Stimulated activated CD8-positive, alpha-beta memory T cell treated with anti-CD3 and anti-CD28 coated beads, Interleukin-4, amount 100 ng/mL, for 24 hours (primary cell): ENCODE measurements around the gene NDUFAF8.

Source experiments
- DNase-seq: peaks from one replicate; pipeline ENCODE4 v3.0.0-alpha.2; 2020; ENCODE audit warnings: low read depth

NDUFAF8 gene

GRCh38 chr17:81240761-81241160 lies 1.6 kb downstream of the NDUFAF8 start:
- DNase-seq: no peak

DNA sequence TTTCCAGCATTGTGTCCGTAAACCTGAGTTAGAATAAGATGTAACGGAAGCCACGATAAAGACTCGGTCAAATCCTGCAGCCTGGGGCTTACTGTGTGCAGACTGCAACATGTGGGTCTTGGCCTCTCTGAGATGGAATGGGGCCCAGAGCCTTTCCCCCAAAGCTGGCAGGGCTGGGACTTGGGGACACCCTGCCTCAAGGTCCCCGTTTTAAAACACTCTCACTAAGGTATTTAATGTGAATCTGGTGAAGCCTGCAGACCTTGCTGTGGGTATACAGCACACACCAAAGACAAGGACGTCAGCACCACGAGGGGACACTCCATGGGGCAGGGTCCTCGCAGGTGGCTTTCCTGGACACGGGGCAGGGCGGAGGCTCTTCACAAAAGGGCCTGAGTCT lies 2.1 kb downstream of the NDUFAF8 start:
- DNase-seq: no peak

- peak; percentile 61 for DNase-seq
These were observed 2.7 kb downstream of the NDUFAF8 start for GRCh38 chr17:81241648-81242420.

DNA sequence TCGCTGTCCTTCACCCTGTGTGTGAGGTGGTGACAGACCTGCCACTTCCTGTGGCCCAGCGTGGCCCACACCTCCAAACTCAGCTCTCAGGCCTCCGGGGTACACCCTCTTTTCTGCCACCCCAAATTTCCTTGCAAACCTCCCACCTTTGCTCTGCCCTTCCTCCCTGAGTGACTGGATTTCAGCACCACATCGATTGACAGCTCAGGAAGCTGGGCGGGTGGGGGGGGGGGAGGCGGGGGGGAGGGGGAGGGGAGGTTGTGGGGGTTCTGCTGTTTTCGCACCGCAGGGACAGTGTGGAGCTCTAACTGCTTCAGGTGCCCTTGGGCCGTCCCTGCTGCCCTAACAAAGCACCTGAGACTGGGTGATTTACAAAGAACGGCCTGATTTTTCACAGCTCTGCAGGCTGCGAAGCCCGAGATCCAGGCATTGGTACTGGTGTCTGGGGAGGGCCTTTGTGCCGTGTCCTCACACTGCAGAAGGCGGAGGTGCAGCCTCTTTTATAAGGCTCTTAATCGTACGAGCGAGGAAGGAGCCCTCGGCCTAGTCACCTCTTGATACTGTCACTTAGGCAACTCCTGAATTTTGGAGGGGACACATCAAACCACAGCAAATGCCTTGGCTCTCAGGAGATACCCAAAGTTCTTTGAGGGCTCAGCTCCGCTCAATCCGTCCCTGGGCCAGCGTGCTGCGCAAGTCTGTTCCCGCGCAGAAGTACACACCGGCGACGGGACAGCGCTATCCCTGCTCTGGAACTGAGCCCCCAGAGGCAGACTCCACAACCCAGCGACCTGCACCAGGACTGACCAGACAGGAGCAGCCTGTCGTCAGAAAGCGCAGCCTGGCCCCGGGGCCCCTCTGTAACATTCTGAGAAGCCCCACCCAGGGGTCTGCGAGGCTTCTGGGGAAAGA lies 3.6 kb downstream of the NDUFAF8 start:
- no peak for DNase-seq

- no peak for DNase-seq
These were observed 4.2 kb downstream of the NDUFAF8 start for GRCh38 chr17:81243333-81243664.

- no peak for DNase-seq
These were observed 5.4 kb downstream of the NDUFAF8 start for GRCh38 chr17:81244358-81245023.

DNA sequence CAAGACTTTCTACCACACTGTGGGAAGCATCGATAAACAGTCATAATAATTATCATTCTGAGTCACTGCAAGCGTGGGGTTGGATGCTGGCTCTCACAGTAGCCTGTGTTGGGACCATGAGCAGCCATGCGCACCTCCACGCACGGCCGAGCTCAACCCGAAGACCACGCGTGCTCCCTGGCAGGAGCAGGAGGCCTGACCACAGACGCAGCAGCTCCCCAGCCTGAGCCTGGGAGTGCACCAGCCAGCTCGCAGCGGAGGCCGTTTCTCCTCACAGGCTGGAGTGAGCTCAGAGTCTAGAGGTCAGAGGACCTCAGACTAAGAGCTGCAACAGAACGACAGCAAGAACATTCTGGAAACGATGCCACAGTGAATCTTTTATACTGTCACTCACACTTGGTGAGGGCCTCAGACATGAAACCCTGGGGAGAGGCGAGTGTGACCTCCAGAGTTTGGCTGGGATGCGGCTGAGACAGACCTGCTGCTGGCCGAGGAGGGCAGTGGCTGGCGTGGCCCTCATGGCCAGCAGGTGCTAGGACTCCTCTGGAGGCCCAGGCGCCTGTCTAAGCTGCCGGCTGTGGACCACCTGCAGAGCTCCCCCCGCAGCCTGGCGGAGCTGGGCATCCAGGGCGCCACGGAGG lies 6.0 kb downstream of the NDUFAF8 start:
- DNase-seq: no peak

DNA sequence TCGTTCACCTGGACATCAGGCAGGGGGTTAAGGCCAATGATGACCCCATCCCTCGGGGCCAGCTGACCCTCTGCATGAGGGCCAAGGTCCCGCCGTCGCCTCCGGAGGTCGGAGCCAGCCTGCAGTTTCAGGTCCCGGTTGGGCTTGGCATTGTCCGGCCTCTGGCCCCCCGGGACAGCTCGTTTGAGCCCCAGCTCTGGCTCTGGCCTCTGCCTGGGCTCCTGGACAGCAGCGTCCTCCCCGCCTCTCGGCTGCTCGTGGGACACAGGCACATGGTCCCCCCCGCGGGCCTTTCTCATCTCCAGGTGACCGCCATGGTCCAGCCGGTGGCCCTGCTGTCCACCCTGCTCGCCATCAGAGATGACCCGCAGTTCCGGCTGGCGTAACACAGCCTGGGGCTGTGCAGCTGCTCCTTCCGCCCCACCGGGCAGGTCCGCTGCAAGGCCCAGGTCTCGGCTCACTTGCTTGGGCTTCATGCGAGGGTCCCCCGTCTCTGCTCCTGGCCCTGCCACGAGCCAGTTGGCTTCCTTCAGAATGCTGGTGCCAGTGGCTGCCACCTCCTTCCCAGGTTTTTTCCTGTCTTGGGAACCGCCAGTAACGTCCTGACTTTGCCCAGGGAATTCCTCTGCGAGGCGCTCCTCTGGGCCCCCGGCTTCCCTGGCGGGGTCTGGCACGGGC lies 6.7 kb downstream of the NDUFAF8 start:
- DNase-seq: no peak

DNA sequence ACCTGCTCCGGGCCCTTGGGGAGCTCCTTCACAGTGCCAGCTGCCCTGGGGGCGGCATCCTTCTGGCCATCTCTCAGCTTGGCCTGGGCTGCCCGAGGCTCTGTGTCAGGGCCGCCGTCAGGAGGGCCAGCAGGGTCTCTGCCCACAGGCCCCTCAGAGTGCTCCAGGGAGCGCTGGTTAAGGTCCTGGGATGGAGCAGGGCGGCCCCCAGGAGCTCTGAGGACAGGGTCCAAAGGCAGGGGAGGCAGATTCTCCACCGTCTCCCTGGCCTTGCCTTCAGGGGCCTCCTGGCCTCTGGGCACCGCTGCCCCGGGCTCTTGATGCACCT lies 7.2 kb downstream of the NDUFAF8 start:
- DNase-seq: no peak

GRCh38 chr17:81246679-81247338 lies 7.7 kb downstream of the NDUFAF8 start:
- no peak for DNase-seq

DNA sequence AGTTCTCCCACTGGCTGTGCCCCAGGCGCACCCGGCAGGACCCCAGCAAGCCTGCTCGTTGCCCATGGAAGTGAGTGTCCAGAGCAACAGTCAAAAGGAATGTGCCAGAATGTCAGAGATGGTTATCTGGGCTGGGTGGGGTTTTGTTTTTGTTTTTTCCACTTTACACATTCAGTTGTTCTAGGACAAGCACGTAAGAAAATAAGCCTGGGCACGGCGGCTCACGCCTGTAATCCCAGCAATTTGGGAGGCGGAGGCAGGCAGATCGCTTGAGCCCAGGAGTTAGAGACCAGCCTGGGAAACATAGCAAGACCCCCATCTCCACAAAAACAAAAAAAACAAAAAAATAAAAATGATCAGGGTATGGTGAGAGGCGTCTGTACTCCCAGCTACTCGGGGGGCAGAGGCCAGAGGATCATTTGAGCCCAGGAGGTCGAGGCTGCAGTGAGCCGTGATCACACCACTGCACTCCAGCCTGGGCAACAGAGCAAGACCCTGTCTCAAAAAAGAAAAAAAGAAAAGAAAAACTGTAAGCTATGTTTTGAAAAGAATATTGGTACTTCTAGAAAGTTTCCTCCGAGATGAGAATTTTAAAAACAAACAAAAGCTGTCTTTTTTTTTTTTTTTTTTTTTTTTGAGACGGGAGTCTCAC lies 8.3 kb downstream of the NDUFAF8 start:
- DNase-seq: no peak

GRCh38 chr17:81248649-81249048 lies 9.5 kb downstream of the NDUFAF8 start:
- no peak for DNase-seq

DNA sequence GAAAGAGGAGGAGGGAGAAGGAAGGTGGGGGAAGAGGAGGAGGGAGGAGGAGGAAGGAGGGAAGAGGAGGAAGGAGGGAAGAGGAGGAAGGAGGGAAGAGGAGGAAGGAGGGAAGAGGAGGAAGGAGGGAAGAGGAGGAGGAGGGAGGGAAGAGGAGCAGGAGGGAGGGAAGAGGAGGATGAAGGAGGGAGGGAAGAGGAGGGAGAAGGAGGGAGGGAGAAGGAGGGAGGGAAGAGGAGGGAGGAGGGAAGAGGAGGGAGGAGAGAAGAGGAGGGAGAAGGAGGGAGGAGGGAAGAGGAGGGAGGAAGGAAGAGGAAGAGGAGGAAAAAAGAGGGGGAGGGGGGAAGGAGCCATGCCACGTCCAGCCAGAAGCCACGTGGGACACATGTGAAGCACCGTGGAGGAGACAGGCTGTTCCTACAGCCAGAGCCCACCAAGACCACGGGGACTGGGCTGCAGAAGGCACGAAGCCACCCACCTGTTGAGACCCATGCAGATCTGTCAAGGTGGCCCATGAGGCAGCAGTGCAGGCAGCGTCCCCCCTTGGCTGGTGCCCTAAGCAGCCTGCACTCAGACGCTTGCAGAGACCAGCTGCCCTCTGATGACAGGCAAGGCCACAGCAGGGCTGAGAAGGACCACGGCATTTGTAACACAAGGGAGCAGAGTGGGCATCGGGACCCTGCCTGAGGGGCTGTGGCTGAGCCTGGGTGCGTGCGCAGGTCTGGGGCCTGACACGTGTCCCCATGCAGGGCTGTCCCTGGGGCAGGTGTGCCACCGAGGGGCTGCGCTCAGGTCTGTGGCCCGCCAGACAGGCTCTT lies 10.3 kb downstream of the NDUFAF8 start:
- no peak for DNase-seq

DNA sequence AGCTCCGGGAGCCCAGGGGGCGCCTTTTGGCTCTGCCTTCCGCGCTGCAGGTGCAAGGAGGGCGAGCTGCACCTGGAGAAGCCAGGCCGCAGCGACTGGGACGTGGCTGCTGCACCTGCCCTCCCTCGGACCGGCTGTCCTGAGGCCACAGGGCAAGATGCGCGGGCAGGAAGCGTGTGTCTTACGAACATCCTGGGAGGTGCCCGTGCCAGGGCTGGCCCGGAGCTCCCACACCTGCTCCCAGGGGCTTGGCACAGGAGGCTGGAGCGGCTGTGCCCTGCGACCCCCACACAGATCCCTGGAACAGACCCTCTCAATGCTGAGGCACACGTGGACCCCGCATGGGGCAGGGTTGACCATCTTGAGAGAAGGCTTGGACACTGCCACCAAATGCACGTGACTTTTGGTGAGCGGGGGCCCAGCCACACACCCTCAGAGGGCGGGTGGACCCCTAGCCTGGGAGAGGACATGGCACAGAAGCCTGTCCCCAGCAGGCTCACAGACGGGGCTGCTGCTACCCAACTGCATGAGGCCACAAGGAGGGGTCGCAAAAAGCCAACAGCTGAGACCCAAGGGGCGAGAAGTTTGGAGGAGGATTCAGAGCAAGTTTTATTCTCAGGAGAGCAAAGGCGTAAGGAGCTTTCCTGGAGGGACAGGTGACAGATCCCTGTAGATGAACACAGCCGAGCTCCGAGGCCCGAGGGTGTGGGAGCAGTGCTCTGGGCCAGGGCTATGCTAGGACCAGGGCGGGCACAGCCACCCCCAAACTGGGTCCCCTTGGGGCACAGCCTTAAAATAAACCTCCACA lies 11.4 kb downstream of the NDUFAF8 start:
- no peak for DNase-seq

GRCh38 chr17:81251094-81251708 lies 12.1 kb downstream of the NDUFAF8 start:
- DNase-seq: no peak

- no peak for DNase-seq
These were observed 12.7 kb downstream of the NDUFAF8 start for GRCh38 chr17:81251709-81252301.

- no peak for DNase-seq
These were observed 13.3 kb downstream of the NDUFAF8 start for GRCh38 chr17:81252326-81252986.

GRCh38 chr17:81252987-81253329 lies 13.8 kb downstream of the NDUFAF8 start:
- no peak for DNase-seq
